ENCODE data around the gene HAGH. TPM values are rescaled to one million over a fixed set of nuclear protein-coding genes. Genes with fewer than 3 reads are reported as not detected.

HAGH gene
- total RNA-seq, 1 experiment from 2014 or later = 35.9 TPM

- no peak for DNase-seq (ENCODE audit: low read depth)
Measured at GRCh38 chr16:1832838-1833454, 6.3 kb upstream of the HAGH start.

GRCh38 chr16:1831186-1832075 is 4.8 kb upstream of the HAGH start:
- no peak for DNase-seq (ENCODE audit: low read depth)

DNA sequence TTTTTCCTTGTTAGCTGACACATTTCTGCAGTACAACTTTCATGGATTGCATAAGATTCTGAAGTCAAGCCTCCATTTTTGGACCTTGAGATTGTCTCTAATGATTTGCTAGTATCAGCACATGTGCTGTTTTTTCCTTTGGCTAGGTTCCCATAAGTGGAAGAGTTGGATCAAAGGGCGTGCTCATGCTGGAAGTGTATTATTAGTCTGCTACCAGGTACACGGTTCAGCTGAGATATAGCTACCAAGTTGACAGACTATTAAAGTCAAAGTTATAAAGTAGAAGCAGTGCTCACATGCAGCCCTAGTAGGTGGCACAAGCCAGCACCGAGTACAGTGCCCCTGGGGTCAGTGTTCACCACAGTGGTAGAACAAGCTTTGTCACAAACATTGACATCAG is 3.6 kb upstream of the HAGH start:
- no peak for DNase-seq (ENCODE audit: low read depth)

GRCh38 chr16:1828645-1829410 is 2.2 kb upstream of the HAGH start:
- DNase-seq (ENCODE audit: low read depth) = no peak

DNA sequence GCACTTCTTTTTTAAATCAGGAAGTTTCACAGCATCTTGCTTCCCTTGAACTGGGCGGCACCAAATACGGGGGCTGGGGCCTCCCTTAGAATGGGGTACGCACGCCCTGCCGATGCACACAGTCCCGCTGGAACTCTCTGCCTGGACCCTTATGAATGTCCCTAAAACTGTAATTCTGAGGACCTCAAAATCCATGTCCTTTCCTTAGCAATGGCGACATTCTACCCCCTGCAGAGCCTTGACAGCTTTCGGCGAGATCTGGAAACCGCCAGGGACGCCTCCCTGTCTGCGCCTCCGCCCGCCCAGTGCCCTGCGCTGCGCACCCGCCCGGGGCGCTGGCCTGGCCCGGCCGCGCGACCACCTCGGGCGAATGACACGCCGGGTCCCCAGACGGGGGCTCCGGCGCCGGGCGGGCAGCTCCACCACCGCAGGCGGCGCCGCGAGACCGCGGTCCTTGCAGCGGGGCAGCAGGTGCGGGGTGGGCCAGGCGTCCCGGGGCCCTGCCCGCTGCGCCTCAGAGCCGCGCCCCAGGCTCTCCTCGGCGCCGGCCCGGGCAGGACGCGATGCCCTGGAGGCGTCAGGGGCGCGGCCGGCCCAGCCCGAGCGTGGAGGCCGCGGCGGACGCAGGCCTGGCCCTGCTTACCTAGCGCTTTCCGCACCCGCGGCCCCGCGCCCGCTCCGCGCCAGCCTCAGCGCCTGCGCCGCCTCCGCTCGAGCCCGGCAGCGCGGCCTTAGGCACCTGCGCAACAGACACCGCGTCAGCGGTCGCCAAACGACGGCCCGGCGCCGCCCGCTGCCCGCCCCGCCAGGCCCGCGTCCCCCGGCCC is 548 bp downstream of the HAGH start:
- no peak for DNase-seq (ENCODE audit: low read depth)

DNA sequence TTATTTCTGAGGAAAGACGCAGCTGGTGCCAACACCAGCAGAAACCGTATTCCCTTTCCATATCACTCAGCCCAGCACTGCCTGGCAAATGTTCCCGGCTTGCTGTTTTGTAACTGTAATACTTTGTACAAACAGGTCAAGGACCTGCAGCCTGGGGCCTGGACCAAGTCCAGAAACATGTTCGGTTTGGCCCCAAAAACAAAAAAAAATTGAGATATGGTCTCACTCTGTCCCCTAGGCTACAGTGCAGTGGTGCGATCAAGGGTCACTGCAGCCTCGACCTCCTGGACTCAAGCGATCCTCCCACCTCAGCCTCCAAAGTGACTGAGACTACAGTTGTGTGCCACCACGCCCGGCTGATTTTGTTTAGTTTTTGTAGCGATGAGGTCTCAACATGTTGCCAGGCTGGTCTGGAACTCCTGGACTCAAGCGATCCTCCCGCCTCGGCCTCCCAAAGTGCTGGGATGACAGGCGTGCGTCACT is 1.2 kb downstream of the HAGH start:
- no peak for DNase-seq (ENCODE audit: low read depth)

DNA sequence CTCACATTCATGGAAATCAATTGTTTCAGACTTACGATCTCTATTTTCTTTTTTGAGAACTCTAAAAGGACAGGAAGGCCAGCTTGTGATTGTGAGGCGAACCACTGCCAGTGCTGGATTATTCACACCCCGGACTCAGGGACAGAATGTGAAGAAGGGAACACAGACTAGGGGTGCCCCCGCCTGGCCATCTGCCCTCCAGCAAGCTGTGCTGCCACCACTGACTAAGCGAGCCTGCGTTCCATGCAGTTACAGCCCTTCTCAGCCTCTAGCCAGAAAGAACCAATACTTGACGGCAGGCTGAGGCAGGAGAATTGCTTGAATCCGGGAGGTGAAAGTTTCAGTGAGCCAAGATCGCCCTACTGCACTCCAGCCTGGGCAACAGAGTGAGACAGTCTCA is 2.8 kb downstream of the HAGH start:
- DNase-seq (ENCODE audit: low read depth) = peak; percentile 73

DNA sequence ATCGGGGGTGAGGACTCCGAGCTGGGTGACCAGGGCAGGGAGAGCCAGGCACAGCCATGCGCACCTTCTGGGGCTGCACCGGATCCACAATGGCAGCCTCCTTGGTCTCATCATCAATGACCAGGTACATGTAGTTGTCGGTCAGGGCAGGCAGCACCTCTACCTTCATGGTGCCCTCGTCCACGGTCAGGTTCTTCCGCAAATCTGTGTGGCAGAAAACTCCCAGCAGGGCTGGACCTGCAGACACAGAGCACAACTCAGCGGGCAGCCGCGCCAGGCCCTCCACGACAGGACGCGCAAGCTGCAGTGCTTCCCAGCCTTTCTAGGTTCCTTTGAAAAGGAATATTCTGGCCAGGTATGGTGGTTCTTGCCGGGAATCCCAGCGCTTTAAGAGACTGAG is 3.8 kb downstream of the HAGH start:
- no peak for DNase-seq (ENCODE audit: low read depth)

- DNase-seq (ENCODE audit: low read depth) = no peak
Measured at GRCh38 chr16:1821861-1822611, 4.6 kb downstream of the HAGH start.

DNA sequence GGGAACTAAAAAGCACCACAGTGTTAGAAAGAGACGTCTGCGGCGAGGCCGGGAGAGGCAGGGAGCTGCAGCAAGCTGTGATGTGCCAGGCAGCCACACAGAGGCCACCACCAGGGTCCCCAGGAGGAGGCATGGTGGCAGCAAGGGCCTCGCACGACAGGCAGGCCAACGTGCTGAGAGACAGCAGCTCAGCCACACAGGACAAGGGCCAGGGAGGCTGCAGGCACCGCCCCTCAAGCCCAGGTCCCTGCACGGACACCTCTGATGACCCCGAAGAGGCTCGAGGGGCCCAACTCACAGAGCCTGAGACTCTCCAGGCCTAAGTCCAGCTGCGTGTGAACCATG is 5.7 kb downstream of the HAGH start:
- DNase-seq (ENCODE audit: low read depth) = no peak

- no peak for DNase-seq (ENCODE audit: low read depth)
Measured at GRCh38 chr16:1820096-1820945, 6.3 kb downstream of the HAGH start.

GRCh38 chr16:1819611-1820010 is 7.0 kb downstream of the HAGH start:
- DNase-seq (ENCODE audit: low read depth) = no peak

DNA sequence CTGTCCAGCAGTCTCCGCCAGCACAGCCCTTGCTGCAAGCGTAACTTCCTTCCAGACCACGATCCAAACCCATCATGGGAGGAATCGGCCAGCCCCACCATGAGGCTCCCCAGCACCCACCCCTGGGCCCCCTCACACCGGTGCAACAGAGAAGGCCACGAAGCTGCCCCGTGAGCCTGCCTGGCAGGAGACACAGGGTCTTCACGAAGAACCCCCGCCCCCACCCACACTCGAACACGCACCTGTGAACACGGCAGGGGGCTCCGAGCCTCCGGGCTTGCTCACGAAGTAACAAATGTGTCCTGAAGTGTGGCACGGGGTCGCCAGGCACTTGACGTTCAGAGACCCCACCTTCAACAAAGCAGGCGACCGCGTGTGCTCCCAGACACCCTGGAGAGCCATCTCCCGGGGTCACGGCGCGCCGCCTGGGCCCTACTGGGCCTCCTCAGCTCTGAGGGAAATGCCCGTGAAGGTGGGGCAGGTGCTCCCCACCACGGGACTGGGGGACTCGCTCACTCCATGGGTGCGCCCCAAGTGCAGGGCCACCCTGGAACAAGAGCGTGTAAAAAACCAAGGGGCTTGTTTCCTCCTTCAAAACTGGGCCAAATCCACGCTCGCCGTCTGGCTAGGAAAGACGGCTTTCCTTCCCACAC is 7.6 kb downstream of the HAGH start:
- DNase-seq (ENCODE audit: low read depth) = no peak

DNA sequence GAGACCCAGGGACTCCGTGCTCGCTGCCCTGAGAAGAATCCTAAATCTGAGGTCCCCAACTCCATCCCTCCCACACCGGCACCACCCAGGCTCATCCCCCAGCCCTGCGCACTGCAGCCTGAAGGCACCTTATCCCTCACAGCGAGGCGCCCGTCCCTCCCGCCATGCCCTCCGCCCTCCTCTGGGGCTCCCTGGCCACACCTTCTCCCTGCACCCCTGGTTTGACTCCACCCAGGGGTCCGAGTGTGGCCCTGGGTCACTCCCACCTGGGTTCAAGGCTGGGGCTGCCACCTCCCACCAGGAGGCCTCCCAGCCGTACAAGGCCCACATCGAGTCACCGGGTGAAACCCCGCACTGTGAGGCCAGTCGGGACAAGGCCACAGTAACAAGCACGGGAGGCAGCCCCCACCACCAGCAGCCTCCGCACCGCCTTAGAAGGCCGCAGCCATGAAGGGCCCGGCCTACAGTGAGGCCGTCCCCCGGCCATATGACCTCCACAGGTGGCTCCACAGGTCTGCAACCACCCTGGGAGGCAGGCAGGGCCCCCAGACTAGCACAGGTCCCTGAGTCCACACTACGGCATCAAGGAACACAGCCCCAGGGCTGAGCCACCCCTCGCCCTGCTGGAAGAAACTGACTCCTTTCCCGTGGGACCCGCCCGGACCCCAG is 8.3 kb downstream of the HAGH start:
- DNase-seq (ENCODE audit: low read depth) = no peak

DNA sequence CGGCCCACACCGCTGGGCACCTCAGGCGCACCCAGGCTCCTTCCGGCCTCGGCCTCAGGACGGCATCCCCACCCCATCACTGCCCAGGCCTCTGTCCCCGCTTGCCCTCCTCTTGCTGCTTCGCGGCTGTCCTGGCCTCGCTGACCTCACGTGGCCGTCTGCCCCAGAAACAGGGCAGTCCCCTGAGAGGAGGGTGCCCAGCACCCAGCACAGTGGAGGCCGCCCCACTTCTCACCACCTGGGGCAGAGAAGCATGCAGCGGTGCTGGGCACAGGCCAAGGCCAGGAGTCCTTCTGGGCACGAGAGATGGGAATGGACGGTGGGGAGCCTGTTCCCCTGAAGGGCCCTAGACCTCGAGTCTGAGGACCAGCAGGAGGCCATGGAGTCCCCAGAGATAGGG is 8.9 kb downstream of the HAGH start:
- no peak for DNase-seq (ENCODE audit: low read depth)

- DNase-seq (ENCODE audit: low read depth) = no peak
Measured at GRCh38 chr16:1817276-1817589, 9.4 kb downstream of the HAGH start.

- DNase-seq (ENCODE audit: low read depth) = no peak
Measured at GRCh38 chr16:1816396-1817275, 10.0 kb downstream of the HAGH start.

- no peak for DNase-seq (ENCODE audit: low read depth)
Measured at GRCh38 chr16:1815461-1815860, 11.2 kb downstream of the HAGH start.

Data from HT1080 (cell line).